ENCODE results near the gene ADGRD1. TPM values are rescaled to one million over a fixed set of nuclear protein-coding genes. Genes with fewer than 3 reads are reported as not detected.
"Not testable (repeated sequence)": the region's sequence is repeated elsewhere in the genome, so short reads cannot be mapped to it uniquely, and the experiment has no call there.

Gene ADGRD1
- total RNA-seq, 2 experiments from 2014 or later = 0.05 TPM; not detected in 1

DNA sequence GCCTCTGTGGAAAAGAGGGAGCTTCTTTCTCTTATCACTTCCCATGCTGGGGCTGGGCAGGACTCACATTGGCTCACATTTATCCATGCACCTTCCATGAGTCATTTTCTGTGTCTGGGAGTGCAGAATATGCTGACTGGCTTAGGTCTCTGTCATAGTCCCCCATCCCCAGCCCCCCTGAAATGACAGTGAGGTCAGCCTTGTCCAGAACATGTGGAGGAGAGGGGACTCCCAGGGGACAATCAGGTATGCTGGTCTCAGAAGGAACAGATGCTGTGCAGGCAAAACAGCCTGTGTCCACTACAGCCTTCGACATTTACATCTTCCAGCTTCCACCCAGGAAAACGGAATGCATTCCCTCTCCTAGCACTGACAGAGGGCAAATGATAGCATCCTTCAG lies 35.0 kb downstream of the ADGRD1 start:
- Mint-ChIP-seq H3K4me3 (no peak overlapping the region), H3K27ac (no peak overlapping the region), H3K27me3 (peaks cover 21% of the 10 kb centered on the region), H3K4me1 (no peaks in the 10 kb centered on the region), H3K36me3 (ENCODE audit: low read depth) (no peaks in the 10 kb centered on the region), H3K9me3 (no peaks in the 10 kb centered on the region)
- no peak for DNase-seq
- ChIA-PET POLR2A (no interaction called here), CTCF (no interaction called here)

DNA sequence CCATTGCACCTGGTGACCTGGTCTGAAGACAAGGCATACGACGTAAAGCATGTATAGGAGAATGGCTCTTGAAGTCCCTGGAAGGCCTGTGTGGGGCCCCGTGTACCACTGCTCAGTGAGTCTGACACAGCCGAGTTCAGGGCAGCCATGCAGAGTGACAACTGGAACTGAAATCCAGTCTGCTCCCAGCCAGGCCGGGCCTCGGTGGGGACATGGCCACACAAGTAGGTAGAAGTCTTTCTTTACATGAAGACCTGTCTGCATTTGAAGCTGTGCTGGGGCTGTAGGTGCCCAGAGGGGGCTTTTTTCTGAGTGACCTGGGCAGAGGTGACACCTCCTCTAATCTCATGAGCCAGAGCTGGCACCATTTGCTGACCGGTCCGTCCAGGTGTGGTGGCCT lies 35.7 kb downstream of the ADGRD1 start:
- H3K36me3 Mint-ChIP-seq (ENCODE audit: low read depth) = no peaks in the 10 kb centered on the region
- no peaks in the 10 kb centered on the region for H3K4me1 Mint-ChIP-seq
- H3K4me3 Mint-ChIP-seq = no peak overlapping the region
- ChIA-PET CTCF (no interaction called here), POLR2A (no interaction called here)
- peaks cover 21% of the 10 kb centered on the region for H3K27me3 Mint-ChIP-seq
- H3K9me3 Mint-ChIP-seq = no peaks in the 10 kb centered on the region
- DNase-seq = no peak
- no peak overlapping the region for H3K27ac Mint-ChIP-seq

DNA sequence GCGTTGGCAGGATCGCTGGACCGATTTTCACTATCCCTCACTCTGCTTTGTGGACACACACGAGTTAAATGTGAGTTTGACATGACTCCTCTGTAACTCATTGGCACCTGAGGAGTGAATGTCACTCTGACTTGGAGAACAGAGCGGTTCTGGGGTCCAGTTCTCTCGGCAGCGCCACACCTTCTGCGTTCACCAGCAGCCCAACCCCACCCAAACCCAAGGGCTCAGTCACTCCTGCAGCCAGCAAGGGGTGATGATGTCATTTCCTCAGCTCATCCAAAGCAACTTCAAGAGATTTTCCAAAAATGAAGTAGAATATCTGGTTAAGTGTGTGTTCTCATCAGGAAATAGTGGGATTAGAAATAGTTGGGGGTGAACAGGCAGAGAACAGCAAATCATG lies 36.3 kb downstream of the ADGRD1 start:
- ChIA-PET POLR2A (no interaction called here), CTCF (no interaction called here)
- Mint-ChIP-seq H3K9me3 (no peaks in the 10 kb centered on the region), H3K36me3 (ENCODE audit: low read depth) (no peaks in the 10 kb centered on the region), H3K27ac (no peak overlapping the region), H3K4me1 (no peaks in the 10 kb centered on the region), H3K27me3 (peaks cover 21% of the 10 kb centered on the region), H3K4me3 (no peak overlapping the region)
- DNase-seq = no peak

DNA sequence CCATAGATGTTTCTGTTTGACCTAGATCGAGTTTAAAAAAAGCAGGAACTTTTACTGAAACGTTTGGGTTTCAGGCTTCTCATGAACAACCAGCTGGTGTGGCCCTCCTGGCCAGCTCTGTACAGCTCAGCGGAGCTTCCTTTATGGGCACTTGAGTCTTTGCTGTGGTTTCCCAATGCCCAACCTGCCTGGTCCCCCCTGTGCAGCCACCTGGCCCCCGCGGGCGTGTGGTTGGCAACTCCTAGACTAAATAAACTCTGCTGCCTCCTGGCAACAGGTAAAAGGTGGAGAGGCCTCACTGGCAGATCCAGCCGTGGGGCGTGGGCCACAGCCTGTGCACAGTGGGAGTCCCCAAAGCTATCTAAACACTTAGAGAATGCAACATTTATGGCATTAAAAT lies 38.7 kb downstream of the ADGRD1 start:
- ChIA-PET CTCF (no interaction called here), POLR2A (interaction anchor here (0.7 kb wide), 1 partner anchor 957 kb away, joined by 3 read pairs; the partner anchor contains the start of gene EP400)
- no peak for DNase-seq
- Mint-ChIP-seq H3K4me3 (no peak overlapping the region), H3K9me3 (no peaks in the 10 kb centered on the region), H3K27me3 (peaks cover 15% of the 10 kb centered on the region), H3K36me3 (ENCODE audit: low read depth) (no peaks in the 10 kb centered on the region), H3K27ac (no peak overlapping the region), H3K4me1 (no peaks in the 10 kb centered on the region)

GRCh38 chr12:130992979-130993538 lies 39.4 kb downstream of the ADGRD1 start:
- DNase-seq = no peak
- H3K9me3 Mint-ChIP-seq = no peaks in the 10 kb centered on the region
- ChIA-PET CTCF (no interaction called here), POLR2A (no interaction called here)
- peaks cover 11% of the 10 kb centered on the region for H3K27me3 Mint-ChIP-seq
- H3K27ac Mint-ChIP-seq = no peak overlapping the region
- H3K4me3 Mint-ChIP-seq = no peak overlapping the region
- no peaks in the 10 kb centered on the region for H3K4me1 Mint-ChIP-seq
- H3K36me3 Mint-ChIP-seq (ENCODE audit: low read depth) = no peaks in the 10 kb centered on the region

DNA sequence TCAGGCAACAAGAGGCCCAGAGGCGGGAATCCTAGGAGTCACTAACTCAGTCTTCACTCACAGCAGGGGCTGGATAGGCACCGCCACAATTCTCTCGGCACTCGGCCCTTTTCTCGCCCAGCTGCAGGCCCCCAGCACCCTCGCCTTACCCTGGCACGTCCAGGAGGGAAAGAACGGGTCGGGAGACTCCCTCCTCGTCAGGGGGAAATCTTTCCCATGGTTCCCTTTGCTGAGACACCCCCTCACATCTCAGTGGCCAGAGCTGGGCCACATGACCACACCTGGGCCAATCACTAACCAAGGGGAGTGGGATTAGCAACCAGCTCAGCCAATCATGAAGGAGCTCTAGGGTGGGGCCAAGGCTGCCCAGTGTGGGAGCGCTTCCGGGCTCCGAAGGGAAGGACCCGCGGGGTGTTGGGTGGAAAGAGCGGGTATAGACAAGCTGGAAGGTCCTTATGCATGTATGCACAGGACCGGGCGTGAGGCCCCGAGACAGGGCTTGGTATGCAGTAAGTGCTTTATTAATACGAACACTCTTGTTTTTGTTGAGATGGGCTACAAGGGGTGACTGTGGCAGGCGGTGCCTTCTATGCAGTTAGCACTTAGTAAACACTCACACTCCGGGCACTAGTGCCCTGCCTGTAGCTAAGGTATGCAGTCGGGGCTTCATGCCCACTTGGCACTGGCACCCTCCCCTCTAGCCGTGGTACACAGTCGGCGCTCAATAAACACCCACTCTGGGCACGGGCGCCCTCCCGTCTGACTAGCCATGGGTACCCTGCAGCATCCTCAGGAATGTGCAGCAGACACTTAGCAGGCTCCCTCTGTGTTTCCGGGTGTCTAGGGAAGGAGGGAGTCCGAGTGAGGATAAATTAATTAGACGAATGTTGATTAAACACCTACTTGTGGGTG lies 40.3 kb downstream of the ADGRD1 start:
- Mint-ChIP-seq H3K9me3 (no peaks in the 10 kb centered on the region), H3K27me3 (peaks cover 10% of the 10 kb centered on the region), H3K36me3 (ENCODE audit: low read depth) (no peaks in the 10 kb centered on the region), H3K27ac (no peak overlapping the region), H3K4me1 (no peaks in the 10 kb centered on the region), H3K4me3 (no peak overlapping the region)
- no peak for DNase-seq
- ChIA-PET CTCF (no interaction called here), POLR2A (no interaction called here)

GRCh38 chr12:130994821-130995375 lies 41.2 kb downstream of the ADGRD1 start:
- peaks cover 8% of the 10 kb centered on the region for H3K27me3 Mint-ChIP-seq
- DNase-seq = no peak
- H3K4me1 Mint-ChIP-seq = no peaks in the 10 kb centered on the region
- no peak overlapping the region for H3K4me3 Mint-ChIP-seq
- no peaks in the 10 kb centered on the region for H3K9me3 Mint-ChIP-seq
- H3K36me3 Mint-ChIP-seq (ENCODE audit: low read depth) = no peaks in the 10 kb centered on the region
- ChIA-PET CTCF (no interaction called here), POLR2A (no interaction called here)
- no peak overlapping the region for H3K27ac Mint-ChIP-seq

- H3K9me3 Mint-ChIP-seq; POLR2A ChIA-PET; DNase-seq; CTCF ChIA-PET; H3K27ac Mint-ChIP-seq; H3K4me1 Mint-ChIP-seq; H3K27me3 Mint-ChIP-seq; H3K36me3 Mint-ChIP-seq (ENCODE audit: low read depth); H3K4me3 Mint-ChIP-seq: not testable (repeated sequence)
Observed at GRCh38 chr12:130995386-130995969, 41.8 kb downstream of the ADGRD1 start.

GRCh38 chr12:130998136-130998535 lies 44.4 kb downstream of the ADGRD1 start:
- ChIA-PET POLR2A (no interaction called here), CTCF (no interaction called here)
- H3K4me1 Mint-ChIP-seq = no peaks in the 10 kb centered on the region
- H3K36me3 Mint-ChIP-seq (ENCODE audit: low read depth) = no peaks in the 10 kb centered on the region
- H3K4me3 Mint-ChIP-seq = no peak overlapping the region
- no peak overlapping the region for H3K27ac Mint-ChIP-seq
- DNase-seq = no peak
- H3K9me3 Mint-ChIP-seq = peaks cover 3% of the 10 kb centered on the region
- H3K27me3 Mint-ChIP-seq = no peaks in the 10 kb centered on the region

- Mint-ChIP-seq H3K36me3 (ENCODE audit: low read depth) (no peaks in the 10 kb centered on the region), H3K4me3 (no peak overlapping the region), H3K4me1 (no peaks in the 10 kb centered on the region), H3K27me3 (no peaks in the 10 kb centered on the region), H3K27ac (no peak overlapping the region), H3K9me3 (peaks cover 3% of the 10 kb centered on the region)
- ChIA-PET POLR2A (no interaction called here), CTCF (no interaction called here)
- no peak for DNase-seq
Observed at GRCh38 chr12:131000000-131000486, 46.3 kb downstream of the ADGRD1 start.

- no peaks in the 10 kb centered on the region for H3K36me3 Mint-ChIP-seq (ENCODE audit: low read depth)
- ChIA-PET POLR2A (no interaction called here), CTCF (no interaction called here)
Observed at GRCh38 chr12:131001493-131001892, 47.8 kb downstream of the ADGRD1 start.

DNA sequence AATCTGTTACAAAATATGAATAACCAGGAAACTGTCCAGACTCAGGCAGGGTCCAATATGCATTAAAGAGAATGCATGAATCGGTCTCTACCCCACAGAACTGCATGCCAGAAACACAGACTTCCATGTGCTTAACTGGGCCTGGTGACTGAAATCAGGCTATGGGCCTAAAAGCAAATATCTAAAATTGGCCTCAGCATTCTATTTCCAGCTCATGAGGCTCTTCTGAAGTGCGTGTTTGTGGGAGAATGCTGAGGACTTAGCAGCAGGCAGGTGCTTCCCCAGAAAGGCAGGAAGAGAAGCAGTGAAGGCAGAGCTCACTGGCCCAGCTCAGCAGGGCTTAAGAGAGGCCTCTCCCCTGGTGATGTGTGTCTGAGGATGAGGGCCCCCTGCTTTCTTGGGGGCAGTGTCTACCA lies 48.5 kb downstream of the ADGRD1 start:
- POLR2A ChIA-PET = no interaction called here
- H3K9me3 Mint-ChIP-seq = peaks cover 3% of the 10 kb centered on the region
- no peak for DNase-seq
- H3K36me3 Mint-ChIP-seq (ENCODE audit: low read depth) = no peaks in the 10 kb centered on the region
- no peaks in the 10 kb centered on the region for H3K4me1 Mint-ChIP-seq
- H3K4me3 Mint-ChIP-seq = no peak overlapping the region
- H3K27ac Mint-ChIP-seq = no peak overlapping the region
- CTCF ChIA-PET = interaction anchor here (0.7 kb wide), 1 partner anchor 9 kb away, joined by 3 read pairs; no protein-coding TSS in a partner anchor
- no peaks in the 10 kb centered on the region for H3K27me3 Mint-ChIP-seq

More at GRCh38 chr12:131001493-131001892, 47.8 kb downstream of the ADGRD1 start:
- no peaks in the 10 kb centered on the region for H3K4me1 Mint-ChIP-seq
- no peak overlapping the region for H3K27ac Mint-ChIP-seq
- H3K4me3 Mint-ChIP-seq = no peak overlapping the region
- H3K27me3 Mint-ChIP-seq = no peaks in the 10 kb centered on the region
- H3K9me3 Mint-ChIP-seq = peaks cover 3% of the 10 kb centered on the region
- no peak for DNase-seq

DNA sequence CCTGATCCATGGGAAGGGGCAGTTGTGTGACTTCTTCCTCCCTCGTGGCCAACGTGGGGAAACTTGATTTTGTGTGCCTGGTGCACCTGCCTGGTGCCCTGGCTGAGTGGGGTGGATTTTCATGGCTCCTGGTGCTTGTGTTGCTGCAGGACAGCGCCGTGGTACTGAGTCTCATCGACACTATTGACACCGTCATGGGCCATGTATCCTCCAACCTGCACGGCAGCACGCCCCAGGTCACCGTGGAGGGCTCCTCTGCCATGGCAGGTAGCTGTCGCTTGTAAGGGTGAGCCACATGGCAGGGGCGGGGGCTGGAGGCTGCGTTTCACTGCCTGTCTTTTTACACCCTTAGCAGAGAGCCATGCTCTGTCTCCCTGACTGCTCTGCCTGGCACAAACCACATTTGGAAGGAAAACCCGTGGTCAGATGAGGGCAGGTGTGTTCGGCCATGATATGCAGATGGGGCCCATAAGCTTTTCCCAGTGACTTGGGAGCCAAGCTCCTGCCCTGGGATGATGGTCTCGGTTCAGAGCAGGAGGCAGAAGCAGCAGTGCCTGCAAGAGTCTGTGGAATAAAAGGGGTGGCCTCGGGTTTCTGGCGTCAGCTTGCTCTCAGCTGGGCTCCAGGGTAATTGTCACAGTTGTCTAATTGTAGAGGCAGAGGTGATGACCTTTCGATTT lies 49.5 kb downstream of the ADGRD1 start:
- H3K27ac Mint-ChIP-seq = no peak overlapping the region
- H3K36me3 Mint-ChIP-seq (ENCODE audit: low read depth) = no peaks in the 10 kb centered on the region
- CTCF ChIA-PET = interaction anchor here (0.8 kb wide), 1 partner anchor 26 kb away, joined by 5 read pairs; no protein-coding TSS in a partner anchor
- H3K4me3 Mint-ChIP-seq = no peak overlapping the region
- no peaks in the 10 kb centered on the region for H3K4me1 Mint-ChIP-seq
- no peak for DNase-seq
- peaks cover 3% of the 10 kb centered on the region for H3K9me3 Mint-ChIP-seq
- no peaks in the 10 kb centered on the region for H3K27me3 Mint-ChIP-seq
- POLR2A ChIA-PET = no interaction called here

All from activated CD4-positive, alpha-beta T cell treated with anti-CD3 and anti-CD28 coated beads, Interleukin-2, amount 10 ng/mL, durations not matched to agents 7 days and 5 days (primary cell).